Thyroid gland (tissue), 4 donors: ENCODE measurements around the gene PRKCE.

Source experiments
- CTCF ChIP-seq, 6 experiments: fragments of 200-600 bp in 3 of 6; fragments of 450-650 bp in 3 of 6; sonication (generic) in 3 of 6; IDR thresholded peaks; one replicate each; pipeline ENCODE4 v1.5.1; 2016 to 2019; ENCODE audit warnings: antibody characterized with exemption in 6 of 6, mild to moderate bottlenecking in 2 of 6, inconsistent platforms in 1 of 6, moderate library complexity in 1 of 6
- POLR2A ChIP-seq, 2 donors: fragments of 450-650 bp; IDR thresholded peaks; one replicate each; pipeline ENCODE4 v1.6.1; 2017; ENCODE audit warnings: antibody characterized with exemption in 2 of 2, mild to moderate bottlenecking in 2 of 2, moderate library complexity in 1 of 2

GRCh38 chr2:45627911-45628310 is 23.6 kb upstream of the PRKCE start:
- TF ChIP-seq CTCF (IDR thresholded peaks at IDR 0.05), result no peak
- no peak for TF ChIP-seq POLR2A (IDR thresholded peaks at IDR 0.05)
